H1 (cell line): ENCODE measurements around the gene IL1A. TPM values are rescaled to one million over a fixed set of nuclear protein-coding genes. Genes with fewer than 3 reads are reported as not detected.

Experiments
- RNF2 ChIP-seq: fragments of 200-900, 300-1000 bp; sonication (generic); IDR thresholded peaks from 2 replicates; pipeline ENCODE4 v1.7.1; 2016; ENCODE audit warnings: borderline replicate concordance, low read depth, mild to moderate bottlenecking, antibody characterized with exemption, low read length; ENCODE audit not compliant: poor library complexity, severe bottlenecking; ENCODE audit errors: missing control alignments
- TCF12 ChIP-seq: IDR thresholded peaks from 2 replicates; pipeline ENCODE4 v1.6.1; 2011; ENCODE audit warnings: low read depth, mild to moderate bottlenecking, low read length
- polyA plus RNA-seq, 7 experiments: library from polyadenylated mRNA; depleted of rRNA in 3 of 7; stranded (reverse) in 5 of 7; unstranded in 2 of 7; fragments of >200 nt in 5 of 7; fragments of 200-250 nt in 2 of 7; gene quantifications; 1 replicate in 5 of 7; 2 replicates in 1 of 7; 4 replicates in 1 of 7; pipeline versions ENCODE4 v1.2.1 to v1.2.3, GENCODE V29; 2011 to 2013; ENCODE audit warnings: missing spikeins in 2 of 7, mixed read lengths in 2 of 7
- total RNA-seq: library from RNA; stranded (reverse); fragmentation: NEBNext Ultra II Directional; extraction: Animal tissue kit (Norgen Biotek cat#: 25700); gene quantifications from 2 replicates; pipeline ENCODE4 v1.2.1, GENCODE V29; 2021

The IL1A gene
- total and polyA plus RNA-seq, 2 of the 8 experiments (the other 6 are each of a cell fraction or from before 2014, with no cell fraction given): 0.32 to 0.74 TPM

DNA sequence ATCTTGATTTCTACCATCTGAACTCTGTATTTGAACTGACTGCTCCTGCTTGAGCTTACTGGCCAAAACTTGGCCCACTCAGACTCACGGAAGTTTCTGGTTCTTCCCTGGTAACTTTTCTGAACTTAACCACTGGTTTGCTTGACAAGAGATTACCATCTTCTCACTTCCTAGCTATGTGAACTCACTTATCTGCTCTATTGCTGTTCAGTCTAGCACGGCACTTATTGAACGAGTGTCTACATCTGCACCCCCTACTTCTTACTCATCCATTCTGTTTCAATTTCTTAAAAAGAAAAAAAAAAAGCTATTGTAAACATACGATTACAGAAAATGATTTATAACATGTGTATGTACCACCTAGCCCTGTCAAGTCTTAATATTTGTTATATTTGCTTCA lies 28.8 kb downstream of the IL1A start (continued):
- TF ChIP-seq RNF2: no peak
- no peak for TF ChIP-seq TCF12
